PFSK-1 (cell line): ENCODE measurements around the gene KRTAP5-7.

Experiments used
- FOXP2 ChIP-seq: optimal IDR thresholded peaks from 2 replicates; pipeline ENCODE3; 2011; ENCODE audit warnings: borderline replicate concordance, control low read depth, inconsistent platforms; ENCODE audit not compliant: insufficient read depth; ENCODE audit errors: extremely low read length, extremely low read depth
- POLR2AphosphoS5 ChIP-seq: IDR thresholded peaks from 2 replicates; pipeline ENCODE4 v1.6.1; 2012; ENCODE audit warnings: low read depth, mild to moderate bottlenecking, control low read depth, low read length, moderate library complexity
- SIN3A ChIP-seq: IDR thresholded peaks from 2 replicates; pipeline ENCODE4 v1.6.1; 2012; ENCODE audit warnings: mild to moderate bottlenecking, low read length, moderate library complexity, borderline replicate concordance; ENCODE audit not compliant: insufficient read depth
- TAF1 ChIP-seq: IDR thresholded peaks from 2 replicates; pipeline ENCODE4 v1.6.1; 2012; ENCODE audit warnings: low read length, control low read depth, borderline replicate concordance; ENCODE audit not compliant: insufficient read depth
- TF ChIP-seq, protein P1 (sequence below), 2 experiments: IDR thresholded peaks; 2 replicates each; pipeline versions ENCODE4 v1.6.1 to v1.8.0; 2011 to 2012; ENCODE audit warnings: low read depth in 2 of 2, low read length in 2 of 2, control low read depth in 1 of 2, inconsistent platforms in 1 of 2, mild to moderate bottlenecking in 1 of 2, moderate library complexity in 1 of 2; ENCODE audit not compliant: insufficient read depth in 1 of 2

KRTAP5-7 gene

DNA sequence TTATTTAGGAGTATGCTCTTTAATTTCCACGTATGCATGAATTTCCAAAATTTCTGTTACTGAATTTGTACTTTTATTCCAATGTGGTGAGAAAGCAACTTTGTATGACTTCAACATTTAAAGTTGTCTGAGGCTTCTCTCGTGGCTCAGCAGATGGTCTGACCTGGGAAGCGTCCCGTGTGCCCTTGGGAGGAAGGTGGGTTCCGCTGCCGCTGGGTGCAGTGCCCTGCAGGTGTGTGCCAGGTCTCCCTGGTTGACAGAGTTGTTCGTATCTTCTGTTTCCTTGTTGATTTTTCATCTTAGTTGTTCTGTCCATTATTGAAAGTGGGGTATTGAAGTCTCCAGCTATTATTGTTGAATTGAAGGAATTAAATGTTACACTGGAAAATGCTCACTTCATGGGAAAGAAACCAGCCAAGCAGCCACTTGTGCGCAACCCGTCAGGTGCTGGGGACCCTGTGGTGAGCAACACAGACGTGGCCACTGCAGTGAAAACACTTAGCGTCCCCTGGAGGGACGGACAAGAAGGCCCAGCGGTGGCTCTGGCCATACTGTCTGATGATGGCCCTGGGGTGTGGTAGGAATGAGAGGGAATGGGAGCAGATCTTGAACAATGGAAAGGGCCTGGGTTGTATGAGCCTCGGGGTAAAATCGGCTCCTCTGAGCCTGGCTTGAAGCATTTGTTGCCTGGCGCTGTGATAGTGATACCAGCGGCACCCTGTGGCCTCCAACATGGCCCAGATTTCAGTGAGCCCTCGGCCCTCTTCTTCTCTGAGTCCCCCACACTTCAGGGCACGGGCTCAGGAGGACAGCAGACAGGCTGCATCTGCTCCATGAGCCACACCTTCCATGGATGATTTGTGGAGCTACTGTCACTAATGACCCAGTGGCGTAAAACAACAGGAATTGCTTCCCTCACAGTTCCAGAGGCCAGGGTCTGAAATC, 31.5 kb upstream of the KRTAP5-7 start:
- TF ChIP-seq POLR2AphosphoS5 = no peak

DNA sequence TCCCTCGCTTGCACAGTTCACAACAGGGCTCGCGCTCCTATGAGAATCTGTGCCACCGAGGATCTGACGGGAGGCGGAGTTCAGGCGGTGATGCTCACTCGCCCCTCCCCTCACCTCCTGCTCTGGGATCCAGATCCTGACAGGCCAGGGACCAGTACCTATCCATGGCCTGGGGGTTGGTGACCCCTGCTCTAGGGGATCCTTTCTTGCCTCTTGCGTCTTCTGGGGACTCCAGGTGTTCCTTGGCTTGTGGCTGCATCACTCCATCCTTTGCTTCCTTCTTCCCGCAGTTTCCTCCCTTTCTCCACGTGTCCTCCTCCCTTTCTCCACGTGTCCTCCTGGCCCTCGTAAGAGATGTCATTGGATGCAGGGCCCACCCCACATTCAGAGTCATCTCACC, 30.6 kb upstream of the KRTAP5-7 start:
- TF ChIP-seq TAF1 = no peak
- TF ChIP-seq, protein P1, sequence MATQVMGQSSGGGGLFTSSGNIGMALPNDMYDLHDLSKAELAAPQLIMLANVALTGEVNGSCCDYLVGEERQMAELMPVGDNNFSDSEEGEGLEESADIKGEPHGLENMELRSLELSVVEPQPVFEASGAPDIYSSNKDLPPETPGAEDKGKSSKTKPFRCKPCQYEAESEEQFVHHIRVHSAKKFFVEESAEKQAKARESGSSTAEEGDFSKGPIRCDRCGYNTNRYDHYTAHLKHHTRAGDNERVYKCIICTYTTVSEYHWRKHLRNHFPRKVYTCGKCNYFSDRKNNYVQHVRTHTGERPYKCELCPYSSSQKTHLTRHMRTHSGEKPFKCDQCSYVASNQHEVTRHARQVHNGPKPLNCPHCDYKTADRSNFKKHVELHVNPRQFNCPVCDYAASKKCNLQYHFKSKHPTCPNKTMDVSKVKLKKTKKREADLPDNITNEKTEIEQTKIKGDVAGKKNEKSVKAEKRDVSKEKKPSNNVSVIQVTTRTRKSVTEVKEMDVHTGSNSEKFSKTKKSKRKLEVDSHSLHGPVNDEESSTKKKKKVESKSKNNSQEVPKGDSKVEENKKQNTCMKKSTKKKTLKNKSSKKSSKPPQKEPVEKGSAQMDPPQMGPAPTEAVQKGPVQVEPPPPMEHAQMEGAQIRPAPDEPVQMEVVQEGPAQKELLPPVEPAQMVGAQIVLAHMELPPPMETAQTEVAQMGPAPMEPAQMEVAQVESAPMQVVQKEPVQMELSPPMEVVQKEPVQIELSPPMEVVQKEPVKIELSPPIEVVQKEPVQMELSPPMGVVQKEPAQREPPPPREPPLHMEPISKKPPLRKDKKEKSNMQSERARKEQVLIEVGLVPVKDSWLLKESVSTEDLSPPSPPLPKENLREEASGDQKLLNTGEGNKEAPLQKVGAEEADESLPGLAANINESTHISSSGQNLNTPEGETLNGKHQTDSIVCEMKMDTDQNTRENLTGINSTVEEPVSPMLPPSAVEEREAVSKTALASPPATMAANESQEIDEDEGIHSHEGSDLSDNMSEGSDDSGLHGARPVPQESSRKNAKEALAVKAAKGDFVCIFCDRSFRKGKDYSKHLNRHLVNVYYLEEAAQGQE (IDR thresholded peaks at IDR 0.05; ENCODE audit: insufficient read depth in 1 of 2, low read depth in 2 of 2, low read length in 2 of 2) = no peak
- no peak for TF ChIP-seq SIN3A
- TF ChIP-seq POLR2AphosphoS5 = no peak
- TF ChIP-seq FOXP2 = no peak

DNA sequence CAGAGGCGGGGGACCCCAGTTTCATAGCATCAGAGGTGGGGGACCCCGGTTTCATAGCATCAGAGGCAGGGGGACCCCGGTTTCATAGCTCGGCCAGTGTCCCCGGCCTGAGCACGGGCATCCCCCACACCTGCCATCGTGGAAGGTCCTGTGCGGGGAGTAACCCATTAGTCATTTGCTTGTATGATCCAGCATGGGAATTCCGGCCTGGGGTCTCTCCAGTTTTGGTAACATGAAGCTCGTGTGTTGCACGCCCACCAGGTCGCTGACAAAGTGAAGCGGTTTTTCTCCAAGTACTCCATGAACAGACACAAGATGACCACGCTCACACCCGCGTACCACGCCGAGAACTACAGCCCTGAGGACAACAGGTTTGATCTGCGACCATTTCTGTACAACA, 29.0 kb upstream of the KRTAP5-7 start:
- TF ChIP-seq, protein P1 (IDR thresholded peaks at IDR 0.05; ENCODE audit: insufficient read depth in 1 of 2, low read depth in 2 of 2, low read length in 2 of 2) = no peak
- no peak for TF ChIP-seq TAF1
- no peak for TF ChIP-seq POLR2AphosphoS5
- no peak for TF ChIP-seq SIN3A
- no peak for TF ChIP-seq FOXP2

GRCh38 chr11:71499125-71499524, 27.9 kb upstream of the KRTAP5-7 start:
- TF ChIP-seq, protein P1 (IDR thresholded peaks at IDR 0.05; ENCODE audit: insufficient read depth in 1 of 2, low read depth in 2 of 2, low read length in 2 of 2) = no peak
- TF ChIP-seq POLR2AphosphoS5 (no peak), SIN3A (no peak), TAF1 (no peak), FOXP2 (no peak)

GRCh38 chr11:71499546-71499945, 27.5 kb upstream of the KRTAP5-7 start:
- TF ChIP-seq FOXP2 (no peak), TAF1 (no peak), POLR2AphosphoS5 (no peak), SIN3A (no peak)
- TF ChIP-seq, protein P1 (IDR thresholded peaks at IDR 0.05; ENCODE audit: insufficient read depth in 1 of 2, low read depth in 2 of 2, low read length in 2 of 2) = no peak
